ENCODE measurements around the gene KLHL29. TPM values are rescaled to one million over a fixed set of nuclear protein-coding genes. Genes with fewer than 3 reads are reported as not detected.

The KLHL29 gene
- polyA plus RNA-seq, 3 donors: 0.03 TPM; not detected in 2

DNA sequence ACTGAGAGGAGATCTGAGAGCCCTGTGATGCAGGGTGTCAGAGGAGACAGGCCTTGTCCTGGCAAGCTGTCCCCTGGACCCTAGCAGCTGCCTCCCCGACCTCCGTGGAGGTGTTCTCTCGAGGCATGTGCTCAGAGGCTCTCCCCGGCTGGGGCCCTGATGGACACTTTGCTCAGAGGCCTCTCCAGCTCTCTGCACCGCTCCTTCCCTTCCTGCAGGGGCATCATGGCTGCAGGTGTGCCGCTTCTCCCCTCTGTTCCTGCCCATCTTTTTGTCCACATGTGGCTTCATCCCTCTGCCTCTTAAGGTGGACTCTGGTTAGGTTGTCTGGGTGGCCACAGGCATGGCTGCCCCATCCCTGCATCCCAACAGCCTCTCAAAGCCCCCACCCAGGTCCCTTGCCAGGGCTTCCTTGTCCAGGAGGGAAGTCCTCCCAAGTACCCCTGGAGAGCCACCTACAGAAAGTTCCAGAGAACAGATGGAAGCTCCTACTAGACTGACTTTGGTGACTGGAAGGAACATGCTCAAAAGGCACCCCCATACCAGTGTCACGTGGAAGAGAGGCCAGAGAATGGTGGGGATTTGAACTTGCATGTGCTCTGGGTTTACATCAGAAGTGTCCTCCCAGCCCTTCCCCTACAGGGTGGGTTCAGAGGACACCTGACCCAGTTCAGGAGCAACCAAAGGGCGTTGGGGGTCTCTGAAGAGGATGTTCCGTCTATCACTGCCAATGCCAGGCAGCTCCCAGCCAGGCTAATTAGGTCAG lies 120.4 kb downstream of the KLHL29 start:
- intact Hi-C loops (cut with micrococcal nuclease): no loop called here
- peaks cover 26 to 55% (median 48%) of the 10 kb centered on the region in 3 donors for H3K27me3 Mint-ChIP-seq (ENCODE audit: low read depth in 3 of 3)
- Histone ChIP-seq H3K9ac (ENCODE audit: insufficient read depth, low read length, poor library complexity, severe bottlenecking) (no peak overlapping the region), H3K9me3 (replicated peaks in 1 of 2; ENCODE audit: control insufficient read depth in 1 of 2, insufficient read depth in 1 of 2, low read length in 2 of 2) (no peaks in the 10 kb centered on the region), H3K27ac (ENCODE audit: low read depth in 1 of 2, low read length in 2 of 2) (no peak overlapping the region), H3K36me3 (replicated peaks in 1 of 2; ENCODE audit: control insufficient read depth in 1 of 2, insufficient read depth in 2 of 2, low read length in 2 of 2) (no peaks in the 10 kb centered on the region), H3K4me2 (replicated peaks; ENCODE audit: extremely low read depth, low read length, poor library complexity, severe bottlenecking) (no peak overlapping the region), H3K4me1 (ENCODE audit: control insufficient read depth in 1 of 2, insufficient read depth in 2 of 2, low read length in 2 of 2) (peaks cover 20 to 21% of the 10 kb centered on the region in 2 donors), H3K79me2 (ENCODE audit: insufficient read depth, low read length) (no peaks in the 10 kb centered on the region), H4K20me1 (ENCODE audit: insufficient read depth, low read length) (no peaks in the 10 kb centered on the region), H3K27me3 (ENCODE audit: control insufficient read depth in 2 of 2, insufficient read depth in 2 of 2, low read length in 2 of 2) (peaks cover 0 to 15% of the 10 kb centered on the region in 2 donors), H3K4me3 (replicated peaks in 1 of 3; ENCODE audit: low read depth in 2 of 3, low read length in 3 of 3) (no peak overlapping the region), H2AFZ (ENCODE audit: insufficient read depth, low read depth, low read length, poor library complexity, severe bottlenecking) (no peak overlapping the region)
- no peak for DNase-seq
- H3K36me3 Mint-ChIP-seq: no peaks in the 10 kb centered on the region
- H3K27ac Mint-ChIP-seq: no peak overlapping the region
- H3K4me1 Mint-ChIP-seq: peaks cover 27% of the 10 kb centered on the region
- peaks cover 0 to 1% (median 0%) of the 10 kb centered on the region in 7 donors for H3K9me3 Mint-ChIP-seq
- WGBS (ENCODE audit: insufficient coverage): 96% methylated on average over 8 of the region's 9 CpGs
- peak overlapping the region in 1 of 2 donors; percentile 26 for H3K4me3 Mint-ChIP-seq
- TF ChIP-seq CTCF (IDR thresholded peaks at IDR 0.05): no peak

DNA sequence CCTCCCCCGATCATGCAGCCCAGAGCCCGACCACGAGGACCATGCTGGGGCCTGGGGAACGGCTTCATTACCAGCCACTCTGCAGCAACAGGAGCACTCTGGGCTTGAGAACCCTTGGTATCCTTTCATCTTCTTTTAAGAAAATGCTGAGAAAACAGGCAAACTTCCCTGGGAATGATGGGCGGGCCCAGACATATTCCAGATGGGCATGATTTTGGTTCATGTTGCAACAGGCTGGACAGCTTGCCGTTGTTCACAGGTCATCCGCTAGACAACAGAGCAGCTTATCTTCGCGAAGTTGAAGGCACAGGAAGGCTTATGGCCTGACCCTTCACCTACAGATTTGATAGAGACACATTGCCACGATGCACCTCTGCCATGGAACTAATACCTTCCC lies 121.0 kb downstream of the KLHL29 start:
- H4K20me1 ChIP-seq (ENCODE audit: insufficient read depth, low read length): no peaks in the 10 kb centered on the region
- Mint-ChIP-seq H3K9me3 (peaks cover 0 to 1% (median 0%) of the 10 kb centered on the region in 7 donors), H3K36me3 (no peaks in the 10 kb centered on the region), H3K4me3 (peak overlapping the region in 1 of 2 donors; percentile 64), H3K4me1 (peaks cover 27% of the 10 kb centered on the region), H3K27ac (no peak overlapping the region), H3K27me3 (ENCODE audit: low read depth in 3 of 3) (peaks cover 24 to 55% (median 46%) of the 10 kb centered on the region in 3 donors)
- intact Hi-C loops (cut with micrococcal nuclease): no loop called here
- H3K9ac ChIP-seq (ENCODE audit: insufficient read depth, low read length, poor library complexity, severe bottlenecking): no peak overlapping the region
- no peaks in the 10 kb centered on the region for H3K9me3 ChIP-seq (replicated peaks in 1 of 2; ENCODE audit: control insufficient read depth in 1 of 2, insufficient read depth in 1 of 2, low read length in 2 of 2)
- peaks cover 20 to 21% of the 10 kb centered on the region in 2 donors for H3K4me1 ChIP-seq (ENCODE audit: control insufficient read depth in 1 of 2, insufficient read depth in 2 of 2, low read length in 2 of 2)
- 61% methylated on average over 9 of the region's 10 CpGs for WGBS (ENCODE audit: insufficient coverage)
- H3K27ac ChIP-seq (ENCODE audit: low read depth in 1 of 2, low read length in 2 of 2): no peak overlapping the region
- H3K4me2 ChIP-seq (replicated peaks; ENCODE audit: extremely low read depth, low read length, poor library complexity, severe bottlenecking): no peak overlapping the region
- H3K27me3 ChIP-seq (ENCODE audit: control insufficient read depth in 2 of 2, insufficient read depth in 2 of 2, low read length in 2 of 2): peaks cover 0 to 9% of the 10 kb centered on the region in 2 donors
- H3K36me3 ChIP-seq (replicated peaks in 1 of 2; ENCODE audit: control insufficient read depth in 1 of 2, insufficient read depth in 2 of 2, low read length in 2 of 2): no peaks in the 10 kb centered on the region
- no peaks in the 10 kb centered on the region for H3K79me2 ChIP-seq (ENCODE audit: insufficient read depth, low read length)
- DNase-seq: no peak
- no peak overlapping the region for H3K4me3 ChIP-seq (replicated peaks in 1 of 3; ENCODE audit: low read depth in 2 of 3, low read length in 3 of 3)
- no peak overlapping the region for H2AFZ ChIP-seq (ENCODE audit: insufficient read depth, low read depth, low read length, poor library complexity, severe bottlenecking)
- no peak for TF ChIP-seq CTCF (IDR thresholded peaks at IDR 0.05)
